ENCODE data around the gene TNFRSF25. TPM values are rescaled to one million over a fixed set of nuclear protein-coding genes. Genes with fewer than 3 reads are reported as not detected.
"Not testable (repeated sequence)": the region's sequence is repeated elsewhere in the genome, so short reads cannot be mapped to it uniquely, and the experiment has no call there.

TNFRSF25 gene
- total RNA-seq, 1 donor from 2014 or later, result 5.2 TPM

DNA sequence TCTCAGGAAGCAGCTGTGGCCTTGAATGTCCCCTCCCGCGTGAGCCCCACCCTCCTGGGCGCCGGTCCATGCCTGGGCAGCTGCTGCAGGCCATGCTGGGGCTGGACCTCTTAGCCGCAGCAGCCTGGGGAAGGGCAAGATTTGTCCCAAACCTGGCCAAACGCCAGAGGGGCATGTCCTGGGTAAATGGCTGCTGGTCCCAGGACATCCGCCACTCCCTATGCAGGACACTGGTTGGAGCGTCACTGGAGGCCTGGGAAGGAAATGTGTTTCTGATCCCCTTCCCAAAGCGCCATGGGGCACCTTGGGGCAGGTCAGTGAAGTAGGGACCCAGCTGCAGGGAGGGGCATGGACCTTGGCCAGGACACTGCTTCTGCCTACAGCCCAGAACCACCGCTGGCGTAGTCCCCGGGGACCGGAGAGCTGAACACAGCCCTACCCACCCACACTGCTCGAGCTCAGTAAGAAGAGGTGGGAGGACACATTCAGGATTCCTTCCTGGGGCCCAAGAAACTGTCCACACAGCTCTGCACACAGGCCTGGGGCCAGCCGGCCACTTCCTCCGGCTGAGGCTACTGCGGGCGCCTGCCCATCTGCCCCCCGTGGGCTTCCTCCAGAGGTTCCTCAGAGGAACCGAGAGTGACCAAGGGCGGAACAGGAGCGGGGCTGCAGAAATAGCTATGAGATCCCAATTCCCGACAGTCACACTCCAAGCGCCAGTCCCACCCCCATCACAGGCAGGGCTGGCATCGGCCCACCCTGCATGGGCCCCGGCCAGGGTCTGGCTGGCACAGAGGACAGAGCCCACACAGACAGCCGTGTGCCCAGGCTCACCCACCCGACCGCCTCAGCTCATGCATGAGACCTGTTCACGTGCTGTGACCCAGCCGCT is 36.3 kb upstream of the TNFRSF25 start:
- DNase-seq (ENCODE audit: low read depth in 2 of 2), result peak; percentile 41 to 54

- DNase-seq (ENCODE audit: low read depth in 2 of 2), result no peak
Measured at GRCh38 chr1:6501279-6501813, 35.4 kb upstream of the TNFRSF25 start.

- no peak for DNase-seq (ENCODE audit: low read depth in 2 of 2)
Measured at GRCh38 chr1:6500544-6501278, 34.7 kb upstream of the TNFRSF25 start.

DNA sequence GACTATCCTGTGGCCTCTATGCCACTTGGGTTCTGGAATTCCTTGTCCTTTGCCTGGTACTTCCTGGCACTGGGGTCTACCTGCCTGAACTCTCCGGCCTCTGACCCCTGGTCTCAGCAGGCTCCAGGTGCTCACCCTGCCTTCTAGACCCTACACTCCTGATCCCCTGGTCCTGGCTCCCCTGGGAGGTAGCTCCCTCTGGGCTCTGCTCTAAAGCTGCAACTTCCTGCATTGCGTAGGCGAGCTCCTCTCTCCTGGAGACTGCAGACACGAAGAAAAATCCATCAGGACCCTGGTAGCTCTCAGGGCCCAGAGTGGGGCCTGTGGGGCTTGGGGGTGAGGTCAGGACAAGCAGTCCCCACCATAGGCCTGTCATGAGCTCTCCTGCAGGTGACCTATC is 33.3 kb upstream of the TNFRSF25 start:
- DNase-seq (ENCODE audit: low read depth in 2 of 2), result no peak

DNA sequence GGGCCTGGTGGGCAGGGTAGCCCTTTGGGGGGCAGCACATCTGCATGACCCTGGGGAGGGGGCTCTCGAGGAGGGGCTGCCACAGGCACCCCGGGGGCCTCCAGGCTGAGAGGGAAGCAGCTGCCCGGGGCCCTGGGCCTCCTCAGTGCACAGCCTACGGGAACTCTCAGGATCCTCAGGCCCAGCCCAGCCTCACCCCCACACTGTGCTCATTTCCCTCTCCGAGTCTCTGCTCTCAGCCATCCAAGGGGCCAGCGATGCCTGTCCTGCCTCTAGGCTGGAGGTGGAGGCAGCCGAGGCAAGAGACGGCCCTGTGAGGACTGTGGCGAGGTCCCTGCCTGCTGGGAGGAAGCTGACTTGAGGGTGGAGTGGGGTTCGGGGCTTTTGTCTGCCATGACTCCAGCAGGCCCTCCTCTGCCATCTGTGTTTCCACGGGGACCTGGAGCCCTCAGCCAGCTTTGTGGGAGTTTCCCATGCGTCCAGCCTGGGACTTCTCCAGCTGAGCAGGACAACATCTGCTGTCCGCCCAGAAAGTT is 32.7 kb upstream of the TNFRSF25 start:
- no peak for DNase-seq (ENCODE audit: low read depth in 2 of 2)

- no peak for DNase-seq (ENCODE audit: low read depth in 2 of 2)
Measured at GRCh38 chr1:6497867-6498575, 32.0 kb upstream of the TNFRSF25 start.

- DNase-seq (ENCODE audit: low read depth in 2 of 2), result peak; percentile 44 to 65
Measured at GRCh38 chr1:6497215-6497866, 31.4 kb upstream of the TNFRSF25 start.

GRCh38 chr1:6496890-6497214 is 30.9 kb upstream of the TNFRSF25 start:
- no peak for DNase-seq (ENCODE audit: low read depth in 2 of 2)

DNA sequence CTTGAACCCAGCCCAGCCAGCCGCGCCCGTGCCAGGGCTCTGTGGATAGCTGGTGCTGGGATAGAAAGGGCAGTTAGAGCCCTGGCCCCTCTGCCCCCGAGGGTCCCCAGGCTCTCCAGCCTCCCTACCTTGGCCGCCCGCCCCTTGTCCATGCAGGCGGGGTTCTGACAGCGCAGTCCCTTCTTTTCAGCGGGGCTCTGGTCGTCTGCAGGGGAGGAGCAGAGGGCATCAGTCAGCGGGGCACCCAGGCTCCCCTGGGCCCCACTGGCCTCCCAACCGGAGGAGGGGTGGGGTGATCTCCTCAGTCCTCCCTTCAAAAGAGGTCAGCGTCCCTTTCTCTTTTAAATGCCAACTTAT is 30.4 kb upstream of the TNFRSF25 start:
- no peak for DNase-seq (ENCODE audit: low read depth in 2 of 2)

DNA sequence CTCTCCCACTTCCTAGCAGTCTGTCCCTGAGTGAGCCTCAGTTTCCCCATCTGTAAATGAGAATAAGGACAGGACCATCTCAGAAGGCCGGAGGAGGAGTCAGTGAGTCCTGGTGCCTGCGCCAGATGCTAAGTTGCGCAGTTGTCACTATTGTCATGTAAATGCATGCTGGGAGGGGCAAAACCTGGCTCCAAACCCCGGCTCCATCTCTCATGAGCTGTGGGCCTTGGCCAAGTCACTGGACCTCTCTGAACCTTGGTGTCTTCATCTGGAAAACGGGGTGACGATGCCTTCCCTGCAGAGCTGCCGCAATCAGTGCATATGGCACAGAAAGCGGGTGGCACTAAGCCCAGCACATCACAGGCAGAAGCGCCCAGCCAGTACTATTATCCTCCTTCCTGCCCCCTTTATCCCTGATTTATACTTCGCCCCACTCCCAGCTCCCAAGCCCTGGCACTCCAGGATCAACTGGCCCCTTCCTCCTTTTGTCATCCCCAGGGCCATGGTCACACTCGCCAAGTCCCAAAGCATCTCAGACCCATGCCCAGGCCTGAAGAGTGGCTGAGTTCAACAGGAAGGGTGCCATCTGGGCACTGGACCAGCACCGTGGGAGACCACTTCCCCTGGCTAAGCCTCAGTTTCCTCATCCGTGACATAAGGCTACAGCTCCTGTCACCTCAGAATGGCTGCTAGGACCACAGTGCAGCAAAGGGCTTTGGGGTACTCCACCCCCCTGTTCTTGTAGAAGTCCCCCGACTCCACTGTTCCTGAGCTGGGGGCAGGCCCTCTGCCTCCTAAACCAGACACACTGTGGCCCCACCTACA is 29.8 kb upstream of the TNFRSF25 start:
- DNase-seq (ENCODE audit: low read depth in 2 of 2), result no peak

DNA sequence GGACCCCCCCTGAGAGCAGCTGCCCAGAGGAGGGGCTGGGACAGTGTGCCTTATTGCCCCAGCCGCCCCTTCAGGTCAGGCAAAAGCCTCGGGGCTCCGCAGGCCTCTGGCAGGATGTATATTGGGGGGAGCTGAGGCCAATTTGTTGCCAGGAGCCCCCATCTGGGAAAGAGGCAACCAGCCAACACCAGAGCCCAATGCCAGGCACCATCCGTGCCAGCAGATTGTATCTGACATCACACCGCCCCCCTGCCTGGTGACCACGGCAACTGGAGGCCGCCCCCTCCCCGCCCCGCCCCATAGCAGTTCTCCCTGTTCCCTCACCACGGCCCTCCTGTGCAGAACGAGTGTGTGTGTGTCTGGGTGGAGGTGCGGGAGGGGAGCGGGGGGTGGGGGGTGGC is 29.1 kb upstream of the TNFRSF25 start:
- no peak for DNase-seq (ENCODE audit: low read depth in 2 of 2)

DNA sequence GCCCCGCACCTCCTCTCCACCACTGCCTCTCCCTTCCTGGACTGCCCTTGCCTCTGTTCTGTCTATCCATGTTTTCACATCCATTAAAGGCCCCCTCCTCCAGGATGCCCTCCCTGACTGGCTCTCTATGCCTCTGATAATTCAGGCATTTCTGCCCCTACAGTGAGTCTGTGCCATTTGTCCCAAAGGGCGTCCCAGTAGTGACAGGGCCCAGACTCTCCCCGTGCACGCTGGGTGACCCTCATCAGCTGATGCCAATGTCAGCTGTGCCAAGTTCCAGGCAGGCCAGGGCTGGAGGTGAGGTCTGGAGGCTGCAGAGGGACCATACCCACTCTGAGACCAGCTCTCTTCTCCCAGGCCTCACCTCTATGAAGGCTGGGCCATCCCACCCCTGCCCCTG is 28.7 kb upstream of the TNFRSF25 start:
- no peak for DNase-seq (ENCODE audit: low read depth in 2 of 2)

GRCh38 chr1:6493834-6494223 is 27.9 kb upstream of the TNFRSF25 start:
- DNase-seq (ENCODE audit: low read depth in 2 of 2), result not testable (repeated sequence)

DNA sequence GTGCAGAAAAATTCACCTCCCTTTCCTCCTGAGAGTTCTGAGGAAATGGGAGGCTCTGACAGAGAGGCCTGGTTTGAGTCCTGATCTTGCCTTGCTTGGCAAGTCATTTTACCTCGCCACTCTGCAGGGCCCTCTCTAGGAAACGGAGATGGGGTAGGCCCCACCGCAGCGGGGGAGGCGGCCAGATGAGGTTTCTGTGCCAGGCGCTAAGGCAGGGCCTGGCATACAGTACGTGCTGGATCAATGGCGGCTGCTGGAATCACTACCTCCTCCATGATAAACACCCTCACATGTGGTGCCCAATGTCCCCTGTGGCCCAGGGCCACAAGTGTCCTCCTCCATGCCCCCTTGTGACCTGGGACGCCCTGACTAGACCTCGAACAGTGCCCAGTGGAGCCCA is 26.0 kb upstream of the TNFRSF25 start:
- DNase-seq (ENCODE audit: low read depth in 2 of 2), result no peak

DNA sequence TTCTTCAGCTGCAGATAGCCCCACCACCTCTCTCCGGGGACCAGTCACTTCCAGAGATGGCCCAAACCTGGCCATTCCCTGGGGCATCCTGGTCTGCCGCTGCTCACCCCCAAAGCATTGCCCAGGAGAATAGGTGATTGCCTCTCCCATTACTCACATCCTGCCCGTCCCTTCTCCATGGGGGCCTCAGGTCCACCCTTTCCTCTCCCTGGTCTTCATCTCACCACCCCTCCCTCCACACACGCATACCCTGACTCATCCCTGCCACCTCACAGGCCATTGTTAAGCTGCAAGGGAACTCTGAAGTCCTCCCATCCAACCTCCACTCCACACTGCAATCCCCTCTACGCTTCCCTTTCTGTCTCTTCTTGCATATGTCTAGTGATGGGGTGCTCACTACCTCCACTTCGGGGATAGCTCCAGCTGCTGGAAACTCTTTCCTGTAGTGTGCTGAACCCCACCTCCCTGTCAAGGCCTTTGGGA is 25.5 kb upstream of the TNFRSF25 start, which contains the start of gene PLEKHG5:
Gene PLEKHG5, minus strand, starts transcription at position 188 of the 483 bp plus-strand sequence. CDS start 14,096 bp downstream, outside the sequence.
- DNase-seq (ENCODE audit: low read depth in 2 of 2), result peak; percentile 70 to 87

DNA sequence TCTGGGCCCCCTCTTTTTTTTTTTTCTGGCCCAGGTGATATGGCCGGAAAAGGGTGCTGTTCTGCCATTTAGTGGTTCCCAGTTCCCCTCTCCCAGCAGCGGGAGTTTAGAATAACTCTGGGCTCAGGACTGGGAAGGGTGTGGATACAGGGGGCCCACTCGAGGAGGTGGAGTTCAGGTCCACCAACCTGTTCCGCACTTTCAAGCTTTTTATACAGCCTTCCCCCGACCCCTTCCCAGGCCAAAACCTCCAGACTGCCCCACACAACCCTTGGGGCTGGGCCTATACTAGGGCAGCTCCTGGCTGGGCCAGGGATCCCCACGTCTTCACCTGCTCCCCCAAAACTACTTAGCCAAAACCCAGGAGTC is 25.1 kb upstream of the TNFRSF25 start:
- DNase-seq (ENCODE audit: low read depth in 2 of 2), result no peak

DNA sequence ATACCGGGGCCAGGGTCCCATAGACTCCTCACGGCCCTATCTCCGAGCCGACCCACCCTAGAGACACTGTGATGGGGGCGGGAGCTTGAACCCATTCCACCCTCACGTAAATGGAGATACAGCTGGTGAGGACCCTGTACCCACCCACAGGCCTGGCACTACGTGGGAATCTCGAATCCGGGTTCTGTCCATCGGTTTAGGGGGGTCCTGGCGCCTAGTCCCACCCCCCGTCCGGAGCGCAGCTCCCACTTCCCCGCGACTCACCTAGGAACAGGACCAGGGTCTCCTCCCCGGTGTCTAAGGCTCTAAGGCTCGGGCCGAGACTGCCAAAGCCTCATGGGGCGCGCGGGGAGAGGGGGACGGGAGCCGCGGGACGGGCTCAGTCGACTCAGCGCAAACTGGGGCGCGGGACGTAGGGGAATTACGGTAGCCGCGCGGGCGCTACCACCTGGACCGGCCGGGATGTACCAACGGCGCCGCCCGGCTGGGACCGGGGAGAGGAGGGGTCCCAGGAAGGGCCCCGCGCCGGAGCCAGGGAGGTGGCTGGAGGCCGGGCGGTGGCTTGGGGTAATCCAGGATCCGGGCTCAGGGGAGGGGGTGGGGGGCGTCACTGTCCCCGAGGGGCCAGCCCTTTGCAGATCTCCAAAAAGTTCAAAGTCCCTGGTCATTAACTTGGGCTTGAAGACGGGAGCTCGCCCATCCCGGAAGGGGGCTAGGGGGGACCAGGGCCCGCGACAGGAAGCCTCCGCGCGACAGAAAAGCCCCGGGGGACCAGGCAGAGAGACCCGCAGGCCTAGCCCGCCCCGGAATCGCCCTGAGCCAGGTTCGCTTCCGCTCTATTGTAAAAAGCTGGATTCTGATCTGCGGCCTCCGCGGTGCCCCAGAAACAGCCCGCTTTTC is 24.5 kb upstream of the TNFRSF25 start:
- peak; percentile 75 for DNase-seq (ENCODE audit: low read depth in 2 of 2)

GRCh38 chr1:6489799-6490180 is 23.8 kb upstream of the TNFRSF25 start:
- peak; percentile 78 to 83 for DNase-seq (ENCODE audit: low read depth in 2 of 2)

DNA sequence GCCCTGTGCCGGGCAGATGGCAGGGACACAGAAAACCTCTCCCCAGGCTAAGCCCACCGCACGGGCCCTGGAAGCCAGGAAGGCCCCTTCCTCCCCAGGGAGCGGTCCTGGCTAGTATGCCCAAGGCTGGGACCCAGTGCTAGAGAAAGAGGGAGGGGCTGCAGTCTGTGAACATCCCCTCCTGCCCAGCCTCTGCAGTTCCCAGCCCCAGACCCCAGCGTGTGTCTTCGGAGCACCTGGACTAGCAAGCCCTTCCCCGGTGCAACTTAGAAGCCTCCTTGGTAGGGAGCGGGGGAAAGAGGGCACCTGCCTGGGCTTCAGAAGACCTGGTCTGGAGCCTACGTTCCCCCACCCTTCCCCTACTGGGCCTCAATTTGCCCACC is 23.4 kb upstream of the TNFRSF25 start:
- no peak for DNase-seq (ENCODE audit: low read depth in 2 of 2)

All from lung microvascular endothelial cell (primary cell).